Measurements from ENCODE around the gene ISM2.

DNA sequence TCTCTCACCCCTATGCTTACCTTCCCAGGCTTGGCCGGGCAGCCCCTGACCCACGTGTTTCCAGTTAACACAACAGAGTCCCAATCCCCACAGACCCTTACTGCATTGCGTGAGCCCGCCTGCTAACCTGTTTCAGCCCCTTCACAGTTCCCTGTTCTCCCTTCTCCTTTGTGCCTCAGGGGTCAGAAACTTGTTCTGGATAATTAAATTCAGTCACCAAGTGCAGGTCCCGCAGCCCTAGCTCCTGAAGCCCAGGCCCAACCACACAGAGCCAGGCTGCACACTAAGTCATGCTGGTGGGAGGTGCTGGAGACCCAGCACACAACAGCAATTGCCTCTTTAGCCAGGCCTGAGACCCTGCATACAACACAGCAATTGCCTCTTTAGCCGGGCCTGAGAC is 9.6 kb downstream of the ISM2 start:
- TF ChIP-seq, protein P1, sequence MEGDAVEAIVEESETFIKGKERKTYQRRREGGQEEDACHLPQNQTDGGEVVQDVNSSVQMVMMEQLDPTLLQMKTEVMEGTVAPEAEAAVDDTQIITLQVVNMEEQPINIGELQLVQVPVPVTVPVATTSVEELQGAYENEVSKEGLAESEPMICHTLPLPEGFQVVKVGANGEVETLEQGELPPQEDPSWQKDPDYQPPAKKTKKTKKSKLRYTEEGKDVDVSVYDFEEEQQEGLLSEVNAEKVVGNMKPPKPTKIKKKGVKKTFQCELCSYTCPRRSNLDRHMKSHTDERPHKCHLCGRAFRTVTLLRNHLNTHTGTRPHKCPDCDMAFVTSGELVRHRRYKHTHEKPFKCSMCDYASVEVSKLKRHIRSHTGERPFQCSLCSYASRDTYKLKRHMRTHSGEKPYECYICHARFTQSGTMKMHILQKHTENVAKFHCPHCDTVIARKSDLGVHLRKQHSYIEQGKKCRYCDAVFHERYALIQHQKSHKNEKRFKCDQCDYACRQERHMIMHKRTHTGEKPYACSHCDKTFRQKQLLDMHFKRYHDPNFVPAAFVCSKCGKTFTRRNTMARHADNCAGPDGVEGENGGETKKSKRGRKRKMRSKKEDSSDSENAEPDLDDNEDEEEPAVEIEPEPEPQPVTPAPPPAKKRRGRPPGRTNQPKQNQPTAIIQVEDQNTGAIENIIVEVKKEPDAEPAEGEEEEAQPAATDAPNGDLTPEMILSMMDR (IDR thresholded peaks at IDR 0.05): no peak
- TF ChIP-seq EP300 (IDR thresholded peaks at IDR 0.05) (no peak), POLR2A (IDR thresholded peaks at IDR 0.05) (no peak)
